CD14-positive monocyte (primary cell): ENCODE data around the gene KPNA5. TPM values are rescaled to one million over a fixed set of nuclear protein-coding genes. Genes with fewer than 3 reads are reported as not detected.
A peak's percentile ranks its signal among the peaks of the same experiment; 100 is the strongest.

Experiments used
- DNase-seq, 3 donors: peaks; one replicate each; pipeline ENCODE4 v3.0.0-alpha.2; 2011 to 2022
- H2AFZ ChIP-seq: 2 replicates; pipeline ENCODE4 v1.6.0; 2012; ENCODE audit warnings: mild to moderate bottlenecking, low read depth, low read length, inconsistent platforms; ENCODE audit not compliant: insufficient read depth, poor library complexity, severe bottlenecking
- H3K27ac ChIP-seq, 2 donors: 1 replicate in 1 of 2; 2 replicates in 1 of 2; pipeline ENCODE4 v1.5.1; 2012 to 2013; ENCODE audit warnings: low read length in 2 of 2, control low read depth in 1 of 2, inconsistent platforms in 1 of 2, low read depth in 1 of 2, mild to moderate bottlenecking in 1 of 2
- H3K27me3 ChIP-seq, 2 donors: one replicate each; pipeline versions ENCODE4 v1.6.0 to v1.6.1; 2011 to 2013; ENCODE audit warnings: low read length in 2 of 2; ENCODE audit not compliant: control insufficient read depth in 2 of 2, insufficient read depth in 2 of 2
- H3K36me3 ChIP-seq, 2 donors: replicated peaks in 1 of 2; 1 replicate in 1 of 2; 2 replicates in 1 of 2; pipeline versions ENCODE4 v1.5.1 to v1.6.1; 2012 to 2013; ENCODE audit warnings: low read length in 2 of 2, control low read depth in 1 of 2, inconsistent platforms in 1 of 2, mild to moderate bottlenecking in 1 of 2; ENCODE audit not compliant: insufficient read depth in 2 of 2, control insufficient read depth in 1 of 2
- H3K4me1 ChIP-seq, 2 donors: 1 replicate in 1 of 2; 2 replicates in 1 of 2; pipeline versions ENCODE4 v1.5.1 to v1.6.1; 2012 to 2013; ENCODE audit warnings: low read length in 2 of 2, control low read depth in 1 of 2, inconsistent platforms in 1 of 2, mild to moderate bottlenecking in 1 of 2, moderate library complexity in 1 of 2; ENCODE audit not compliant: insufficient read depth in 2 of 2, control insufficient read depth in 1 of 2
- H3K4me2 ChIP-seq: replicated peaks from 2 replicates; pipeline ENCODE3; 2012; ENCODE audit warnings: low read length, moderate library complexity, mild to moderate bottlenecking; ENCODE audit not compliant: poor library complexity, severe bottlenecking; ENCODE audit errors: extremely low read depth
- H3K4me3 ChIP-seq, 3 experiments: fragments of 200-600 bp in 1 of 3; sonication (generic) in 1 of 3; replicated peaks in 1 of 3; 1 replicate in 2 of 3; 2 replicates in 1 of 3; pipeline ENCODE4 v1.5.1; 2011 to 2013; ENCODE audit warnings: low read length in 3 of 3, mild to moderate bottlenecking in 3 of 3, control low read depth in 2 of 3, low read depth in 2 of 3, inconsistent platforms in 1 of 3, moderate library complexity in 1 of 3
- H3K79me2 ChIP-seq: 2 replicates; pipeline ENCODE4 v1.6.0; 2012; ENCODE audit warnings: mild to moderate bottlenecking, control low read depth, inconsistent platforms, low read length, moderate library complexity; ENCODE audit not compliant: insufficient read depth
- H3K9ac ChIP-seq: 2 replicates; pipeline ENCODE4 v1.6.0; 2017; ENCODE audit warnings: low read length, mild to moderate bottlenecking; ENCODE audit not compliant: insufficient read depth, poor library complexity, severe bottlenecking
- H3K9me3 ChIP-seq, 2 donors: replicated peaks in 1 of 2; 1 replicate in 1 of 2; 2 replicates in 1 of 2; pipeline versions ENCODE4 v1.5.1 to v1.6.1; 2012 to 2013; ENCODE audit warnings: low read length in 2 of 2, control low read depth in 1 of 2; ENCODE audit not compliant: control insufficient read depth in 1 of 2, insufficient read depth in 1 of 2
- H4K20me1 ChIP-seq: 2 replicates; pipeline ENCODE4 v1.6.0; 2012; ENCODE audit warnings: mild to moderate bottlenecking, low read length, control low read depth, moderate library complexity; ENCODE audit not compliant: insufficient read depth
- H3K27ac Mint-ChIP-seq, 7 donors: one replicate each; pipeline ENCODE4 v1.8.0; 2020; ENCODE audit warnings: mild to moderate bottlenecking in 7 of 7, mixed read lengths in 7 of 7, moderate library complexity in 6 of 7, inconsistent platforms in 2 of 7
- H3K27me3 Mint-ChIP-seq, 3 donors: one replicate each; pipeline ENCODE4 v1.8.0; 2021 to 2022; ENCODE audit warnings: low read depth in 3 of 3, mild to moderate bottlenecking in 3 of 3, mixed read lengths in 3 of 3, moderate library complexity in 3 of 3, inconsistent platforms in 1 of 3
- H3K36me3 Mint-ChIP-seq, 2 donors: one replicate each; pipeline ENCODE4 v1.8.0; 2020; ENCODE audit warnings: mixed read lengths in 2 of 2, inconsistent platforms in 1 of 2, mild to moderate bottlenecking in 1 of 2
- H3K4me1 Mint-ChIP-seq: one replicate; pipeline ENCODE4 v1.8.0; 2020; ENCODE audit warnings: mild to moderate bottlenecking, mixed read lengths
- H3K4me3 Mint-ChIP-seq, 2 donors: one replicate each; pipeline ENCODE4 v1.8.0; 2020; ENCODE audit warnings: mild to moderate bottlenecking in 2 of 2, mixed read lengths in 2 of 2, moderate library complexity in 1 of 2
- H3K9me3 Mint-ChIP-seq, 7 donors: one replicate each; pipeline ENCODE4 v1.8.0; 2020 to 2022; ENCODE audit warnings: mixed read lengths in 7 of 7, mild to moderate bottlenecking in 6 of 7, moderate library complexity in 6 of 7, inconsistent platforms in 2 of 7
- CTCF ChIP-seq: fragments of 200-600 bp; IDR thresholded peaks from one replicate; pipeline ENCODE4 v1.8.0; 2022; ENCODE audit warnings: antibody characterized with exemption, mild to moderate bottlenecking
- WGBS: methylation state at CpG from one replicate; pipeline ENCODE4 v1.1.5; 2013; ENCODE audit warnings: missing lambda C conversion rate; ENCODE audit not compliant: insufficient coverage; 5-methylcytosine and 5-hydroxymethylcytosine counted together
- intact Hi-C, 2 donors: fragments of 100-400 bp; cut with micrococcal nuclease; formaldehyde crosslinking; loops; one replicate each; pipeline versions ENCODE4 v1.15.0 to v1.15.1; 2023
- polyA plus RNA-seq, 3 donors: library from polyadenylated mRNA; depleted of rRNA in 1 of 3; unstranded in 2 of 3; stranded (reverse) in 1 of 3; fragments of 300-500 nt in 2 of 3; fragments of >200 nt in 1 of 3; fragmentation: Illumina TruSeq in 2 of 3; gene quantifications; 1 replicate in 2 of 3; 2 replicates in 1 of 3; pipeline ENCODE4 v1.2.3, GENCODE V29; 2012 to 2021

Gene KPNA5
- polyA plus RNA-seq, 3 donors: 1.7 to 2.9 (median 2.3) TPM

- DNase-seq: no peak
- no peak for TF ChIP-seq CTCF
- Histone ChIP-seq H3K4me3 (no peak overlapping the region), H3K79me2 (no peaks in the 10 kb centered on the region), H3K4me2 (no peak overlapping the region), H3K9ac (no peak overlapping the region), H3K36me3 (peaks cover 22 to 40% of the 10 kb centered on the region in 2 donors), H3K4me1 (no peaks in the 10 kb centered on the region), H2AFZ (no peak overlapping the region), H4K20me1 (no peaks in the 10 kb centered on the region), H3K27me3 (no peaks in the 10 kb centered on the region), H3K27ac (no peak overlapping the region), H3K9me3 (no peaks in the 10 kb centered on the region)
- Mint-ChIP-seq H3K27me3 (no peaks in the 10 kb centered on the region), H3K36me3 (peaks cover 33 to 37% of the 10 kb centered on the region in 2 donors), H3K27ac (no peak overlapping the region), H3K4me1 (no peaks in the 10 kb centered on the region), H3K4me3 (no peak overlapping the region), H3K9me3 (peaks cover 0 to 2% (median 0%) of the 10 kb centered on the region in 7 donors)
- intact Hi-C loops: no loop called here
- no CpG with 5 or more reads among the region's 1 CpG for WGBS
These were observed 24.9 kb downstream of the KPNA5 start for GRCh38 chr6:116705917-116706316.

GRCh38 chr6:116714296-116714695 is 33.3 kb downstream of the KPNA5 start:
- Histone ChIP-seq H3K4me3 (no peak overlapping the region), H3K27me3 (no peaks in the 10 kb centered on the region), H3K9me3 (peaks cover 0 to 4% of the 10 kb centered on the region in 2 donors), H2AFZ (no peak overlapping the region), H4K20me1 (no peaks in the 10 kb centered on the region), H3K27ac (peak overlapping the region in 1 of 2 donors; percentile 19), H3K4me1 (peaks cover 0 to 7% of the 10 kb centered on the region in 2 donors), H3K9ac (no peak overlapping the region), H3K4me2 (no peak overlapping the region), H3K36me3 (peaks cover 19 to 40% of the 10 kb centered on the region in 2 donors), H3K79me2 (no peaks in the 10 kb centered on the region)
- Mint-ChIP-seq H3K36me3 (peaks cover 41 to 61% of the 10 kb centered on the region in 2 donors), H3K27me3 (no peaks in the 10 kb centered on the region), H3K4me3 (no peak overlapping the region), H3K4me1 (peaks cover 8% of the 10 kb centered on the region), H3K27ac (no peak overlapping the region), H3K9me3 (peaks cover 0 to 8% (median 2%) of the 10 kb centered on the region in 7 donors)
- no peak for DNase-seq
- intact Hi-C loops: no loop called here
- no peak for TF ChIP-seq CTCF
- no CpG with 5 or more reads among the region's 1 CpG for WGBS
